Measurements from ENCODE around the gene TEX38. TPM values are rescaled to one million over a fixed set of nuclear protein-coding genes. Genes with fewer than 3 reads are reported as not detected.

The TEX38 gene
- total RNA-seq, 4 donors from 2014 or later, result not detected

- TF ChIP-seq POLR2A (IDR thresholded peaks at IDR 0.05) (no peak), CTCF (IDR thresholded peaks at IDR 0.05) (no peak)
- H3K4me3 ChIP-seq (ENCODE audit: low read depth, poor library complexity, severe bottlenecking), result no peak overlapping the region
- WGBS, 2 donors, result 85 to 93% methylated on average over 3 of the region's 3 CpGs
- intact Hi-C loops (cut with DNase I; ENCODE audit: low total_unique reads), result no loop called here
- no peak for DNase-seq (ENCODE audit: low spot score in 2 of 2)
Measured at GRCh38 chr1:46703927-46704641, 32.4 kb downstream of the TEX38 start.

- intact Hi-C loops (cut with DNase I; ENCODE audit: low total_unique reads), result no loop called here
- 83 to 84% methylated on average over 9 of the region's 9 CpGs for WGBS, 2 donors
- H3K4me3 ChIP-seq (ENCODE audit: low read depth, poor library complexity, severe bottlenecking), result no peak overlapping the region
- no peak for DNase-seq (ENCODE audit: low spot score in 2 of 2)
- TF ChIP-seq CTCF (IDR thresholded peaks at IDR 0.05), result no peak
- no peak for TF ChIP-seq POLR2A (IDR thresholded peaks at IDR 0.05)
Measured at GRCh38 chr1:46705408-46705807, 33.8 kb downstream of the TEX38 start.

GRCh38 chr1:46708121-46708520 lies 36.5 kb downstream of the TEX38 start:
- intact Hi-C loops (cut with DNase I; ENCODE audit: low total_unique reads), result no loop called here
- 100% methylated on average over 1 of the region's 1 CpG for whole genome bisulfite sequencing, 2 donors
- no peak overlapping the region for H3K4me3 ChIP-seq (ENCODE audit: low read depth, poor library complexity, severe bottlenecking)
- TF ChIP-seq POLR2A (IDR thresholded peaks at IDR 0.05) (no peak), CTCF (IDR thresholded peaks at IDR 0.05) (no peak)
- no peak for DNase-seq (ENCODE audit: low spot score in 2 of 2)

DNA sequence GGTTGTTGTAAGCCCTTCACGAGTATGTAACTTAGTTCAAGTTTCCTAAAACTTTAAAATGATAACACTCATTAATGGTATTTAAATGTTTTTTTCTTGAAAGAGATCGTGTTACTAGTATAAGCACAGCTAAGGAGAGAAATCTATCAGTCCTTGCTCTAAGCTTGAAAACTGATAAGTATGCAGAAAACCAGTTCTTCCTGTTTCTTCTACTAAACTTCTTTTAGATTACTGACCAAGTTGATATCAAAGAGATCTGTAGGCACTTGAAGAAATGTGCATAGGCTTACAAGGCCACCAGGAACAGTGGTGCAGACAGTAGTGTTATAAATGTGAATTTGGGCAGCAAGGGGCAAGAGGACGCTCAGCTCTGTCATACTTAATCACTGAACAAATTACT lies 43.3 kb downstream of the TEX38 start:
- TF ChIP-seq POLR2A (IDR thresholded peaks at IDR 0.05) (no peak), CTCF (IDR thresholded peaks at IDR 0.05) (no peak)
- 60 to 62% methylated on average over 3 of the region's 3 CpGs for WGBS, 2 donors
- H3K4me3 ChIP-seq (ENCODE audit: low read depth, poor library complexity, severe bottlenecking), result no peak overlapping the region
- no peak for DNase-seq (ENCODE audit: low spot score in 2 of 2)
- intact Hi-C loops (cut with DNase I; ENCODE audit: low total_unique reads), result no loop called here

GRCh38 chr1:46717654-46718053 lies 46.0 kb downstream of the TEX38 start:
- H3K4me3 ChIP-seq (ENCODE audit: low read depth, poor library complexity, severe bottlenecking), result no peak overlapping the region
- intact Hi-C loops (cut with DNase I; ENCODE audit: low total_unique reads), result no loop called here

More at GRCh38 chr1:46717654-46718053, 46.0 kb downstream of the TEX38 start:
- DNase-seq (ENCODE audit: low spot score in 2 of 2), result no peak
- 55 to 64% methylated on average over 9 of the region's 9 CpGs for WGBS, 2 donors
- TF ChIP-seq CTCF (IDR thresholded peaks at IDR 0.05) (no peak), POLR2A (IDR thresholded peaks at IDR 0.05) (no peak)

All from lower leg skin (tissue), 4 donors.